ENCODE measurements around the gene CBX8. TPM values are rescaled to one million over a fixed set of nuclear protein-coding genes. Genes with fewer than 3 reads are reported as not detected.
"Not testable (repeated sequence)": the region's sequence is repeated elsewhere in the genome, so short reads cannot be mapped to it uniquely, and the experiment has no call there.

The CBX8 gene
- total RNA-seq, 1 donor from 2014 or later: 4.2 TPM

- Histone ChIP-seq H3K9me3 (ENCODE audit: control insufficient read depth in 3 of 3, low read length in 3 of 3) (no peaks in the 10 kb centered on the region), H3K27ac (ENCODE audit: low read depth, low read length) (no peak overlapping the region), H3K4me1 (ENCODE audit: control insufficient read depth in 3 of 3, insufficient read depth in 3 of 3, low read length in 3 of 3) (peaks cover 4 to 9% (median 8%) of the 10 kb centered on the region in 3 donors), H3K9ac (ENCODE audit: low read depth in 1 of 3, low read length in 3 of 3) (no peak overlapping the region), H3K27me3 (ENCODE audit: control insufficient read depth in 3 of 3, insufficient read depth in 3 of 3, low read length in 3 of 3) (peaks cover 67 to 81% (median 76%) of the 10 kb centered on the region in 3 donors), H3K36me3 (ENCODE audit: control insufficient read depth in 3 of 3, insufficient read depth in 3 of 3, low read length in 3 of 3) (no peaks in the 10 kb centered on the region), H3K4me3 (ENCODE audit: low read length in 3 of 3) (no peak overlapping the region)
Observed at GRCh38 chr17:79778504-79779083, 18.3 kb downstream of the CBX8 start.

GRCh38 chr17:79777894-79778503 lies 18.9 kb downstream of the CBX8 start, which contains the start of gene CBX2:
Gene CBX2, plus strand, starts transcription at chr17:79778148. Its CDS starts 88 bp downstream, at chr17:79778236.
- Histone ChIP-seq H3K9me3 (ENCODE audit: control insufficient read depth in 3 of 3, low read length in 3 of 3) (no peaks in the 10 kb centered on the region), H3K27me3 (ENCODE audit: control insufficient read depth in 3 of 3, insufficient read depth in 3 of 3, low read length in 3 of 3) (peaks cover 71 to 82% (median 81%) of the 10 kb centered on the region in 3 donors), H3K27ac (ENCODE audit: low read depth, low read length) (peak within 1 kb of the TSS; percentile 25), H3K4me3 (ENCODE audit: low read length in 3 of 3) (peak within 1 kb of the TSS; percentile 24 to 67 (median 52)), H3K9ac (ENCODE audit: low read depth in 1 of 3, low read length in 3 of 3) (no peak within 1 kb of the TSS), H3K4me1 (ENCODE audit: control insufficient read depth in 3 of 3, insufficient read depth in 3 of 3, low read length in 3 of 3) (peaks cover 4 to 9% (median 8%) of the 10 kb centered on the region in 3 donors), H3K36me3 (ENCODE audit: control insufficient read depth in 3 of 3, insufficient read depth in 3 of 3, low read length in 3 of 3) (no peaks in the 10 kb centered on the region)

- no peaks in the 10 kb centered on the region for H3K36me3 ChIP-seq (ENCODE audit: control insufficient read depth in 3 of 3, insufficient read depth in 3 of 3, low read length in 3 of 3)
- H3K27me3 ChIP-seq (ENCODE audit: control insufficient read depth in 3 of 3, insufficient read depth in 3 of 3, low read length in 3 of 3): peaks cover 75 to 80% (median 79%) of the 10 kb centered on the region in 3 donors
- peaks cover 4 to 9% (median 8%) of the 10 kb centered on the region in 3 donors for H3K4me1 ChIP-seq (ENCODE audit: control insufficient read depth in 3 of 3, insufficient read depth in 3 of 3, low read length in 3 of 3)
- no peak overlapping the region for H3K9ac ChIP-seq (ENCODE audit: low read depth in 1 of 3, low read length in 3 of 3)
- peak overlapping the region; percentile 25 for H3K27ac ChIP-seq (ENCODE audit: low read depth, low read length)
- no peaks in the 10 kb centered on the region for H3K9me3 ChIP-seq (ENCODE audit: control insufficient read depth in 3 of 3, low read length in 3 of 3)
- peak overlapping the region in 2 of 3 donors; percentile 17 to 24 for H3K4me3 ChIP-seq (ENCODE audit: low read length in 3 of 3)
Observed at GRCh38 chr17:79777120-79777893, 19.6 kb downstream of the CBX8 start.

GRCh38 chr17:79776376-79777119 lies 20.3 kb downstream of the CBX8 start:
- peaks cover 4 to 9% (median 8%) of the 10 kb centered on the region in 3 donors for H3K4me1 ChIP-seq (ENCODE audit: control insufficient read depth in 3 of 3, insufficient read depth in 3 of 3, low read length in 3 of 3)
- no peaks in the 10 kb centered on the region for H3K36me3 ChIP-seq (ENCODE audit: control insufficient read depth in 3 of 3, insufficient read depth in 3 of 3, low read length in 3 of 3)
- no peaks in the 10 kb centered on the region for H3K9me3 ChIP-seq (ENCODE audit: control insufficient read depth in 3 of 3, low read length in 3 of 3)
- H3K27ac ChIP-seq (ENCODE audit: low read depth, low read length): peak overlapping the region; percentile 25
- H3K9ac ChIP-seq (ENCODE audit: low read depth in 1 of 3, low read length in 3 of 3): no peak overlapping the region
- H3K27me3 ChIP-seq (ENCODE audit: control insufficient read depth in 3 of 3, insufficient read depth in 3 of 3, low read length in 3 of 3): peaks cover 69 to 74% (median 73%) of the 10 kb centered on the region in 3 donors
- peak overlapping the region in 1 of 3 donors; percentile 24 for H3K4me3 ChIP-seq (ENCODE audit: low read length in 3 of 3)

- Histone ChIP-seq H3K9me3 (ENCODE audit: control insufficient read depth in 3 of 3, low read length in 3 of 3) (no peaks in the 10 kb centered on the region), H3K4me3 (ENCODE audit: low read length in 3 of 3) (no peak overlapping the region), H3K27ac (ENCODE audit: low read depth, low read length) (no peak overlapping the region), H3K27me3 (ENCODE audit: control insufficient read depth in 3 of 3, insufficient read depth in 3 of 3, low read length in 3 of 3) (peaks cover 63 to 74% (median 66%) of the 10 kb centered on the region in 3 donors), H3K36me3 (ENCODE audit: control insufficient read depth in 3 of 3, insufficient read depth in 3 of 3, low read length in 3 of 3) (no peaks in the 10 kb centered on the region), H3K4me1 (ENCODE audit: control insufficient read depth in 3 of 3, insufficient read depth in 3 of 3, low read length in 3 of 3) (peaks cover 4 to 9% (median 8%) of the 10 kb centered on the region in 3 donors), H3K9ac (ENCODE audit: low read depth in 1 of 3, low read length in 3 of 3) (no peak overlapping the region)
Observed at GRCh38 chr17:79775632-79776031, 21.2 kb downstream of the CBX8 start.

- Histone ChIP-seq H3K27me3 (ENCODE audit: control insufficient read depth in 3 of 3, insufficient read depth in 3 of 3, low read length in 3 of 3) (peaks cover 57 to 69% (median 61%) of the 10 kb centered on the region in 3 donors), H3K4me3 (ENCODE audit: low read length in 3 of 3) (no peak overlapping the region), H3K9me3 (ENCODE audit: control insufficient read depth in 3 of 3, low read length in 3 of 3) (no peaks in the 10 kb centered on the region), H3K27ac (ENCODE audit: low read depth, low read length) (no peak overlapping the region), H3K36me3 (ENCODE audit: control insufficient read depth in 3 of 3, insufficient read depth in 3 of 3, low read length in 3 of 3) (no peaks in the 10 kb centered on the region), H3K9ac (ENCODE audit: low read depth in 1 of 3, low read length in 3 of 3) (no peak overlapping the region), H3K4me1 (ENCODE audit: control insufficient read depth in 3 of 3, insufficient read depth in 3 of 3, low read length in 3 of 3) (peaks cover 4 to 9% (median 8%) of the 10 kb centered on the region in 3 donors)
Observed at GRCh38 chr17:79774561-79774975, 22.3 kb downstream of the CBX8 start.

GRCh38 chr17:79772726-79773125 lies 24.2 kb downstream of the CBX8 start:
- H3K4me1 ChIP-seq (ENCODE audit: control insufficient read depth in 3 of 3, insufficient read depth in 3 of 3, low read length in 3 of 3); H3K9ac ChIP-seq (ENCODE audit: low read depth in 1 of 3, low read length in 3 of 3); H3K36me3 ChIP-seq (ENCODE audit: control insufficient read depth in 3 of 3, insufficient read depth in 3 of 3, low read length in 3 of 3); H3K27ac ChIP-seq (ENCODE audit: low read depth, low read length); H3K4me3 ChIP-seq (ENCODE audit: low read length in 3 of 3); H3K9me3 ChIP-seq (ENCODE audit: control insufficient read depth in 3 of 3, low read length in 3 of 3): not testable (repeated sequence)
- peaks cover 54 to 57% (median 54%) of the 10 kb centered on the region in 3 donors for H3K27me3 ChIP-seq (ENCODE audit: control insufficient read depth in 3 of 3, insufficient read depth in 3 of 3, low read length in 3 of 3)

GRCh38 chr17:79771276-79771675 lies 25.6 kb downstream of the CBX8 start:
- Histone ChIP-seq H3K27me3 (ENCODE audit: control insufficient read depth in 3 of 3, insufficient read depth in 3 of 3, low read length in 3 of 3) (peaks cover 40 to 47% (median 46%) of the 10 kb centered on the region in 3 donors), H3K9me3 (ENCODE audit: control insufficient read depth in 3 of 3, low read length in 3 of 3) (no peaks in the 10 kb centered on the region), H3K4me1 (ENCODE audit: control insufficient read depth in 3 of 3, insufficient read depth in 3 of 3, low read length in 3 of 3) (no peaks in the 10 kb centered on the region), H3K9ac (ENCODE audit: low read depth in 1 of 3, low read length in 3 of 3) (no peak overlapping the region), H3K36me3 (ENCODE audit: control insufficient read depth in 3 of 3, insufficient read depth in 3 of 3, low read length in 3 of 3) (no peaks in the 10 kb centered on the region), H3K27ac (ENCODE audit: low read depth, low read length) (no peak overlapping the region), H3K4me3 (ENCODE audit: low read length in 3 of 3) (no peak overlapping the region)

GRCh38 chr17:79769570-79770506 lies 27.0 kb downstream of the CBX8 start:
- H3K36me3 ChIP-seq (ENCODE audit: control insufficient read depth in 3 of 3, insufficient read depth in 3 of 3, low read length in 3 of 3): no peaks in the 10 kb centered on the region
- H3K4me1 ChIP-seq (ENCODE audit: control insufficient read depth in 3 of 3, insufficient read depth in 3 of 3, low read length in 3 of 3): no peaks in the 10 kb centered on the region
- H3K4me3 ChIP-seq (ENCODE audit: low read length in 3 of 3): no peak overlapping the region
- no peak overlapping the region for H3K9ac ChIP-seq (ENCODE audit: low read depth in 1 of 3, low read length in 3 of 3)
- H3K9me3 ChIP-seq (ENCODE audit: control insufficient read depth in 3 of 3, low read length in 3 of 3): no peaks in the 10 kb centered on the region
- no peak overlapping the region for H3K27ac ChIP-seq (ENCODE audit: low read depth, low read length)
- H3K27me3 ChIP-seq (ENCODE audit: control insufficient read depth in 3 of 3, insufficient read depth in 3 of 3, low read length in 3 of 3): peaks cover 31 to 39% (median 34%) of the 10 kb centered on the region in 3 donors

Measured in skeletal muscle tissue (tissue), 4 donors.